GM12864 (cell line): Measurements from ENCODE around the gene CDC14B.

Source experiments
- DNase-seq: peaks from one replicate; pipeline ENCODE4 v3.0.0-alpha.2; 2011; ENCODE audit warnings: low read depth
- H3K4me3 ChIP-seq: 2 replicates; pipeline ENCODE4 v1.5.1; 2011; ENCODE audit warnings: mild to moderate bottlenecking, low read depth, low read length, control low read depth
- TF ChIP-seq, protein P1 (sequence below): IDR thresholded peaks from 2 replicates; pipeline ENCODE4 v1.5.1; 2011; ENCODE audit warnings: low read depth, mild to moderate bottlenecking, moderate library complexity, low read length, control low read depth, inconsistent platforms; ENCODE audit errors: missing control alignments

The CDC14B gene

DNA sequence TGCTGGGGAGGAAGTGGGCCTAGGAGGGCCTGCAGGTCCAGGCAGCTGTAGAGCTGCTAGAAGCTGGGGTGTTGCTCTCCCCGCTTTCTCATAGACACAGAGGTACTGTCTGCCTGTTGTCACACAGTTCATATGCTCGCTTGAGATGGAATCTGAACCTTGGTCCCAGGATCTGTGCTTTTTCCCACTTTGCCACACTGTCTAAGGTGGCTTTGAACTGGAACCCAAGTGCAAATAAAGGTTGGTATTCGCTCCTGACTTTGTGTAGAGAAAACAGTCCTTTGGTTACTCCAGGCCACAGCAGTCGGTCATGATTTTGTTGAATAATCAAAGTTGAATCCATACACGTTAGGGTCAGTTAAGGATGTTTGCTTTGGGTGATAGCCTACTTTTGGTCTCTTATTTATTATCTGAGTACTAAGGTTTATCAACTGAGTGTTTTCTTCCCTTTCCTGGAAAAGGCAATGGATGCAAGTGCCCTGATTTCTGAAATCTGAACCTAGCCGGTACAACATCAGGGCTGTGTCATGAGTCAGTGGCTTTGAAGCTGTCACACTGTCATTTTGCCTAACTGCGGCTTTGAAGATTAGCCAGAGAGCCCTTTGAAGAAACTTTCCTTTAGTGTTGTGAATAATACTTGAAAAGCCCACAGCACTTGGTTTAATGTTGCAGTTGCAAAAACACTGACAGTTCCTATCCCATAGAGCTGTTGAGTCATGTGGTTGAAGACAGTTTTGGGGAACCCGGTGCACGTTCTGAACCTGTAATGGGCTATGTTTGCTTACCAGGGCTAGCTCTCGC is 128.4 kb downstream of the CDC14B start:
- H3K4me3 ChIP-seq = no peak overlapping the region
- TF ChIP-seq, protein P1, sequence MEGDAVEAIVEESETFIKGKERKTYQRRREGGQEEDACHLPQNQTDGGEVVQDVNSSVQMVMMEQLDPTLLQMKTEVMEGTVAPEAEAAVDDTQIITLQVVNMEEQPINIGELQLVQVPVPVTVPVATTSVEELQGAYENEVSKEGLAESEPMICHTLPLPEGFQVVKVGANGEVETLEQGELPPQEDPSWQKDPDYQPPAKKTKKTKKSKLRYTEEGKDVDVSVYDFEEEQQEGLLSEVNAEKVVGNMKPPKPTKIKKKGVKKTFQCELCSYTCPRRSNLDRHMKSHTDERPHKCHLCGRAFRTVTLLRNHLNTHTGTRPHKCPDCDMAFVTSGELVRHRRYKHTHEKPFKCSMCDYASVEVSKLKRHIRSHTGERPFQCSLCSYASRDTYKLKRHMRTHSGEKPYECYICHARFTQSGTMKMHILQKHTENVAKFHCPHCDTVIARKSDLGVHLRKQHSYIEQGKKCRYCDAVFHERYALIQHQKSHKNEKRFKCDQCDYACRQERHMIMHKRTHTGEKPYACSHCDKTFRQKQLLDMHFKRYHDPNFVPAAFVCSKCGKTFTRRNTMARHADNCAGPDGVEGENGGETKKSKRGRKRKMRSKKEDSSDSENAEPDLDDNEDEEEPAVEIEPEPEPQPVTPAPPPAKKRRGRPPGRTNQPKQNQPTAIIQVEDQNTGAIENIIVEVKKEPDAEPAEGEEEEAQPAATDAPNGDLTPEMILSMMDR = no peak
- no peak for DNase-seq

GRCh38 chr9:96490534-96491078 is 129.0 kb downstream of the CDC14B start:
- DNase-seq = no peak
- TF ChIP-seq, protein P1 = no peak
- no peak overlapping the region for H3K4me3 ChIP-seq

DNA sequence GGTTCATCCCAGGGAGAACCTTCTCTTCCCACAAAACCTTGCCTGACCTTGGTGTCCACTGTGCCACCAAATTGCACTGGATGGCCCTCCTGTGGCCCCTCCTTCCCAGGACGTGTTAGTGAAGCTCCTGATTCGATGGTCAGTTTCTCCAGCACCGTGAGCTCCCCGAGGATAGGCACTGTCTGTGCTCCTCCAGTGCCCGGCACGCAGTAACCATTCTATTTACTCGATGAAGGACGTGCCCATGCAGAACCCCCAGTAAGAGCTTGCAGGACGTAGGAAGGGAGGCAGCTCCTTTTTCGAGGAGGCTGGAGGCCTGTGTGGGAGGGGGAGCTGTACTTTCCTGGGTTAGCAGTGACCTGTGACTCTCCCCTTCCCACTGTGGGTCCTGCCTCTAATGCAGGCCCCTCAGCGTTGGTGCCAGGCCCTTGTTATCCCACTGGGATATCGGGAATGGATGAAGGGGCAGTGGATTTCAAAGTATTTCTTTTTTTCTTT is 130.1 kb downstream of the CDC14B start:
- TF ChIP-seq, protein P1 = no peak
- no peak for DNase-seq
- no peak overlapping the region for H3K4me3 ChIP-seq

DNA sequence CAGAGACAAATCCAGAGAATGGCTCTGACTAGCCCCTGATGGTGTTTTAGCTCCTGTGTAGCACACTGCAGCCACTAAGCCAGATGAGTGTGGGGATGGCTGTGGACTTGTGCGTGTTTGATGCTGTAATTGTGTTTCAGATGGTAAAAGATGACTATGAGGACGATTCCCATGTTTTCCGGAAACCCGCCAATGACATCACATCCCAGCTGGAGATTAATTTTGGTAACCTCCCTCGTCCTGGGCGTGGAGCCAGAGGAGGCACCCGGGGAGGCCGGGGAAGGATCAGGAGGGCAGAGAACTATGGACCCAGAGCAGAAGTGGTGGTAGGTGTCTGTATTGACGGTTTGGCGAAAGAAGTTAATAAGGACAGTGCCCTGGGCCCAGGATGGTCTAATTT is 131.7 kb downstream of the CDC14B start:
- TF ChIP-seq, protein P1 = no peak
- no peak for DNase-seq

DNA sequence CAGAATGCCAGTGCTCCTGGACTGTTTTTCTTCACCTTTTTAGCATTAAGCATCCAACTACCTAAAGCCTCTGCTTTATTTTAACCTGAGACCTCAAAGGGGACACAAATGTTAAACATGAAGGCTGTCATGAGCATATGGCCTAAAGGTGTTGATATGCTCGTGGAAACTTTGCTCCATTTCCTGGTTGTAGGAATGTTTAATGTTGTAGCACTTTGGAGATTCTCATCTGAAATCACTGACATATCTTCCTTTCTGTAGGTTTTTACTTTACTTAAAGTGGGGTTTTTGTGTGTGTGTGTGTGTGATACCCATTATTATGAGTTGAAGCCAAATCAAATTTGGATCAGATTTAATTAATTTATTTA is 132.6 kb downstream of the CDC14B start:
- no peak for DNase-seq
- TF ChIP-seq, protein P1 = no peak
- H3K4me3 ChIP-seq = no peak overlapping the region

More for the DNA sequence above, 131.7 kb downstream of the CDC14B start:
- H3K4me3 ChIP-seq = no peak overlapping the region

DNA sequence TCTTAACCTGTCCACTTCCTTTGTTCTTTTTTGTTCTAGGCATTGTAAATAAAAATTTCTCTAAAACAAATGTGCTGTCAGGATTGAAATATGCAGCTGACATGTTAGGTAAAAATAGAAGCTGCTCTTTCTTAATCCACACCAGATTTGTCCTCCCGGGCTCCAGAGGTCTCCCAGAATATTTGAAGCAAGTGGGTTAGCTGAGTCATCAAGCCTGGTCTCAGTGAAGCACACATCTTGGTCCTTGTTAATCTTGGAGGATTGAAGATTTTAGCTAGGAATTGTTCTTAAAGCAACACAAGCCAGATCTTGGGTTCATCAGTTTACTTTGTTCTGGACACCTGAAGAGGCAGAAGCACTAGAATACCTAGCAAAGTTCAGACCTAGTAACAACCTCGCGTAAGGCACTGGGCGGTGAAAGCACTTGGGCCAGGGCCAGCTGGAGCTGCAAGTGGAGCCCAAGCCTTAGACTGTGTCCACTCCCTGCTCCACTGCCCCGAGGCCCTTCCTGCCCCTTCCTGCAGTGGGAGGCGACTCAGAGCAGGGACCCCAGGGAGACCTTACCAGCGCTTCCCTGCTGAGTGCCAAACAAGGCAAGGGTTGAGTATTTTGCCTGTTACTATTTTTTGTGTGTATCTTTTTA is 133.1 kb downstream of the CDC14B start:
- no peak overlapping the region for H3K4me3 ChIP-seq
- no peak for DNase-seq
- TF ChIP-seq, protein P1 = no peak
